RWPE1 (cell line): ENCODE data around the gene UNC13D.

Experiments
- CTCF ChIA-PET: fragments of 350-600 bp; sonication (Branson Sonifier 250); formaldehyde crosslinking; extraction: SDS; loops from one replicate; lab custom pipeline; 2021; lab: Yijun Ruan, JAX
- POLR2A ChIA-PET: fragments of 400-600 bp; formaldehyde crosslinking; extraction: SDS; loops from one replicate; lab custom pipeline; 2020; ENCODE audit warnings: antibody characterized with exemption; ENCODE audit not compliant: low non-redundant PET; lab: Yijun Ruan, JAX
- DNase-seq: peaks from one replicate; pipeline ENCODE4 v3.0.0; 2012; ENCODE audit warnings: low spot score
- H3K27ac ChIP-seq: fragments of 450-650 bp; 2 replicates; pipeline ENCODE4 v1.5.1; 2017
- CTCF ChIP-seq: fragments of 450-650 bp; conservative IDR thresholded peaks from 2 replicates; pipeline ENCODE4 v1.5.1; 2017; ENCODE audit warnings: low read depth, mild to moderate bottlenecking

UNC13D gene

GRCh38 chr17:75831032-75831571 is 13.1 kb downstream of the UNC13D start:
- no peak for DNase-seq
- ChIA-PET POLR2A (no interaction called here), CTCF (interaction anchor here (0.7 to 1.7 kb wide), 4 partner anchors 16 to 68 kb away, joined by 3 to 7 read pairs (median 4); no protein-coding TSS in a partner anchor)
- peak overlapping the region; percentile 67 for H3K27ac ChIP-seq
- no peak for TF ChIP-seq CTCF

- ChIA-PET POLR2A (no interaction called here), CTCF (interaction anchor here (0.5 to 1.7 kb wide), 12 partner anchors 9 to 334 kb away, joined by 3 to 7 read pairs (median 4); partner anchors contain the start of gene GALK1)
- peak; percentile 65 for TF ChIP-seq CTCF
- no peak for DNase-seq
- H3K27ac ChIP-seq = peak overlapping the region; percentile 67
Observed at GRCh38 chr17:75830164-75831031, 13.8 kb downstream of the UNC13D start.

- ChIA-PET CTCF (interaction anchor here (0.5 to 1.7 kb wide), 11 partner anchors 9 to 333 kb away, joined by 3 to 7 read pairs (median 4); partner anchors contain the start of gene GALK1), POLR2A (interaction anchor here (1.7 kb wide), 1 partner anchor 50 kb away, joined by 4 read pairs; no protein-coding TSS in a partner anchor)
- no peak for DNase-seq
- H3K27ac ChIP-seq = no peak overlapping the region
- no peak for TF ChIP-seq CTCF
Observed at GRCh38 chr17:75829747-75830146, 14.5 kb downstream of the UNC13D start.

GRCh38 chr17:75828741-75829140 is 15.5 kb downstream of the UNC13D start:
- H3K27ac ChIP-seq = peak overlapping the region; percentile 67
- ChIA-PET CTCF (interaction anchor here (0.5 to 1.6 kb wide), 3 partner anchors 14 to 67 kb away, joined by 3 to 7 read pairs (median 5); no protein-coding TSS in a partner anchor), POLR2A (interaction anchor here (1.7 kb wide), 1 partner anchor 49 kb away, joined by 4 read pairs; no protein-coding TSS in a partner anchor)
- TF ChIP-seq CTCF = no peak
- DNase-seq = no peak

- CTCF ChIA-PET = interaction anchor here (0.6 kb wide), 2 partner anchors 11 to 32 kb away, joined by 4 to 8 read pairs; no protein-coding TSS in a partner anchor
- peak overlapping the region; percentile 67 for H3K27ac ChIP-seq
- POLR2A ChIA-PET = interaction anchor here (1.7 kb wide), 1 partner anchor 48 kb away, joined by 4 read pairs; no protein-coding TSS in a partner anchor
- no peak for TF ChIP-seq CTCF
- DNase-seq = no peak
Observed at GRCh38 chr17:75828076-75828400, 16.2 kb downstream of the UNC13D start.
